ENCODE measurements around the gene PLAAT4.

- TF ChIP-seq NR2C2 (CRISPR knock-in tag; IDR thresholded peaks at IDR 0.05) (no peak), CTCF (IDR thresholded peaks at IDR 0.05) (no peak), NR3C1 (CRISPR knock-in tag; conservative IDR thresholded peaks at IDR 0.05; ENCODE audit: low read depth) (no peak), MLX (CRISPR knock-in tag; IDR thresholded peaks at IDR 0.05) (no peak), RORB (CRISPR knock-in tag; IDR thresholded peaks at IDR 0.05) (no peak), TEAD4 (CRISPR knock-in tag; IDR thresholded peaks at IDR 0.05) (no peak), USF2 (CRISPR knock-in tag; IDR thresholded peaks at IDR 0.05) (no peak), FOXJ3 (CRISPR knock-in tag; IDR thresholded peaks at IDR 0.05; ENCODE audit: borderline replicate concordance) (no peak), ZNF232 (CRISPR knock-in tag; IDR thresholded peaks at IDR 0.05) (no peak), ATF6 (CRISPR knock-in tag; IDR thresholded peaks at IDR 0.05) (no peak), CREM (CRISPR knock-in tag; IDR thresholded peaks at IDR 0.05) (no peak), IRF1 (CRISPR knock-in tag; IDR thresholded peaks at IDR 0.05) (no peak), E2F4 (CRISPR knock-in tag; IDR thresholded peaks at IDR 0.05; ENCODE audit: borderline replicate concordance, low read depth) (no peak), ZNF532 (CRISPR knock-in tag; IDR thresholded peaks at IDR 0.05; ENCODE audit: borderline replicate concordance) (no peak)
These were observed 17.2 kb downstream of the PLAAT4 start for GRCh38 chr11:63553759-63554158.
